NB4 (cell line): ENCODE data around the gene DOCK2.

Experiments used
- DNase-seq: peaks from one replicate; pipeline ENCODE4 v3.0.0; 2010; ENCODE audit warnings: low read depth
- H3K4me3 ChIP-seq: one replicate; pipeline ENCODE4 v1.5.1; 2011; ENCODE audit warnings: mild to moderate bottlenecking, low read depth, low read length, moderate library complexity
- MYC ChIP-seq: IDR thresholded peaks from 2 replicates; pipeline ENCODE4 v1.6.1; 2011; ENCODE audit warnings: low read depth, low read length
- POLR2A ChIP-seq: IDR thresholded peaks from 2 replicates; pipeline ENCODE4 v1.6.1; 2011; ENCODE audit warnings: mild to moderate bottlenecking; ENCODE audit not compliant: insufficient read length; ENCODE audit errors: extremely low read depth
- TF ChIP-seq, protein P1 (sequence below): IDR thresholded peaks from one replicate; pipeline ENCODE4 v1.5.1; 2012; ENCODE audit warnings: low read depth, low read length
- TF ChIP-seq, protein P2 (sequence below): IDR thresholded peaks from 2 replicates; pipeline ENCODE4 v1.6.1; 2011; ENCODE audit warnings: low read depth, low read length

Gene DOCK2

DNA sequence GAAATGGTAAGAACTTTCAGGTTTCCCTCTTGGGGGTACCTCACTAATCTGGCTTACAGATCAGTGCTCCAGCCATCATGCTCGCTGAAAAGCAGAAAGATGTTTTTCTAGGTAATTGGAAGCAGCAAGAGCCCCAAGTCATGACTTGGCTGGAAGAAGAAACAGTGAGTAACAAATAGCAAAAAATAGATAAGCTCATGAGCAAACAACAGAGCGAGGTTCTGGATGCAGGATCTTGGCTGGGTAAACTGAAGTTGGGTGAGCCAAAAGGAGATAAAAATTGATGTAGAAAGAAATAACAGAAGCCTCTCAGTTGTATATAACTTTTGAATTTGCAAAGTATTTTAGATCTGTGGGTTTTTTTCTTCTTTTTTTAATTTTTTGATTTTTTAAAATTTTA lies 233.1 kb downstream of the DOCK2 start:
- no peak for DNase-seq
- TF ChIP-seq, protein P1, sequence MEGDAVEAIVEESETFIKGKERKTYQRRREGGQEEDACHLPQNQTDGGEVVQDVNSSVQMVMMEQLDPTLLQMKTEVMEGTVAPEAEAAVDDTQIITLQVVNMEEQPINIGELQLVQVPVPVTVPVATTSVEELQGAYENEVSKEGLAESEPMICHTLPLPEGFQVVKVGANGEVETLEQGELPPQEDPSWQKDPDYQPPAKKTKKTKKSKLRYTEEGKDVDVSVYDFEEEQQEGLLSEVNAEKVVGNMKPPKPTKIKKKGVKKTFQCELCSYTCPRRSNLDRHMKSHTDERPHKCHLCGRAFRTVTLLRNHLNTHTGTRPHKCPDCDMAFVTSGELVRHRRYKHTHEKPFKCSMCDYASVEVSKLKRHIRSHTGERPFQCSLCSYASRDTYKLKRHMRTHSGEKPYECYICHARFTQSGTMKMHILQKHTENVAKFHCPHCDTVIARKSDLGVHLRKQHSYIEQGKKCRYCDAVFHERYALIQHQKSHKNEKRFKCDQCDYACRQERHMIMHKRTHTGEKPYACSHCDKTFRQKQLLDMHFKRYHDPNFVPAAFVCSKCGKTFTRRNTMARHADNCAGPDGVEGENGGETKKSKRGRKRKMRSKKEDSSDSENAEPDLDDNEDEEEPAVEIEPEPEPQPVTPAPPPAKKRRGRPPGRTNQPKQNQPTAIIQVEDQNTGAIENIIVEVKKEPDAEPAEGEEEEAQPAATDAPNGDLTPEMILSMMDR, result no peak
- TF ChIP-seq POLR2A (no peak), MYC (no peak)
- TF ChIP-seq, protein P2, sequence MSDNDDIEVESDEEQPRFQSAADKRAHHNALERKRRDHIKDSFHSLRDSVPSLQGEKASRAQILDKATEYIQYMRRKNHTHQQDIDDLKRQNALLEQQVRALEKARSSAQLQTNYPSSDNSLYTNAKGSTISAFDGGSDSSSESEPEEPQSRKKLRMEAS, result no peak

GRCh38 chr5:169871826-169872490 lies 234.9 kb downstream of the DOCK2 start:
- no peak for TF ChIP-seq MYC
- TF ChIP-seq, protein P1, result no peak
- TF ChIP-seq, protein P2, result no peak
- no peak for TF ChIP-seq POLR2A
- no peak overlapping the region for H3K4me3 ChIP-seq
- DNase-seq, result peak; percentile 61

More for the DNA sequence above, 233.1 kb downstream of the DOCK2 start:
- no peak overlapping the region for H3K4me3 ChIP-seq

GRCh38 chr5:169873642-169874041 lies 236.6 kb downstream of the DOCK2 start:
- H3K4me3 ChIP-seq, result no peak overlapping the region
- TF ChIP-seq, protein P1, result no peak
- TF ChIP-seq MYC, result peak; percentile 59
- TF ChIP-seq, protein P2, result peak; percentile 62; the same call in 1 of the 2 replicates
- TF ChIP-seq POLR2A, result peak; percentile 29
- peak; percentile 94 for DNase-seq

- DNase-seq, result peak; percentile 89
- TF ChIP-seq, protein P1, result no peak
- TF ChIP-seq MYC (no peak), POLR2A (no peak)
- TF ChIP-seq, protein P2, result no peak
- peak overlapping the region; percentile 45 for H3K4me3 ChIP-seq
Observed at GRCh38 chr5:169874621-169875020, 237.5 kb downstream of the DOCK2 start.

- H3K4me3 ChIP-seq, result peak overlapping the region; percentile 45
- peak; percentile 91 for DNase-seq
- peak; percentile 77; the same call in 1 of the 2 replicates for TF ChIP-seq MYC
- TF ChIP-seq POLR2A, result no peak
- TF ChIP-seq, protein P1, result no peak
- TF ChIP-seq, protein P2, result no peak
Observed at GRCh38 chr5:169875091-169875728, 238.1 kb downstream of the DOCK2 start.
